ENCODE results near the gene SCGB1D2.
"Not testable (repeated sequence)": the region's sequence is repeated elsewhere in the genome, so short reads cannot be mapped to it uniquely, and the experiment has no call there.

SCGB1D2 gene

GRCh38 chr11:62242021-62242420 is at the start of gene SCGB1D2:
SCGB1D2 (plus strand) TSS chr11:62242239; CDS start chr11:62242308, 69 bp downstream.
- DNase-seq: peak; percentile 79

- no peak for DNase-seq
Measured at GRCh38 chr11:62193952-62194351, 48.1 kb upstream of the SCGB1D2 start.

- not testable (repeated sequence) for DNase-seq
Measured at GRCh38 chr11:62195010-62195409, 47.0 kb upstream of the SCGB1D2 start.

- DNase-seq: no peak
Measured at GRCh38 chr11:62195945-62196344, 46.1 kb upstream of the SCGB1D2 start.

- DNase-seq: not testable (repeated sequence)
Measured at GRCh38 chr11:62197400-62197799, 44.6 kb upstream of the SCGB1D2 start.

- DNase-seq: no peak
Measured at GRCh38 chr11:62201376-62201775, 40.7 kb upstream of the SCGB1D2 start.

GRCh38 chr11:62202910-62203309 is 39.1 kb upstream of the SCGB1D2 start:
- no peak for DNase-seq

GRCh38 chr11:62204430-62204829 is 37.6 kb upstream of the SCGB1D2 start:
- no peak for DNase-seq

GRCh38 chr11:62205441-62205840 is 36.6 kb upstream of the SCGB1D2 start:
- DNase-seq: no peak

GRCh38 chr11:62206276-62207066 is 35.6 kb upstream of the SCGB1D2 start:
- not testable (repeated sequence) for DNase-seq

- no peak for DNase-seq
Measured at GRCh38 chr11:62208785-62209144, 33.3 kb upstream of the SCGB1D2 start.

GRCh38 chr11:62217191-62217748 is 24.8 kb upstream of the SCGB1D2 start:
- DNase-seq: no peak

GRCh38 chr11:62221498-62221897 is 20.5 kb upstream of the SCGB1D2 start:
- no peak for DNase-seq

- no peak for DNase-seq
Measured at GRCh38 chr11:62223095-62223494, 18.9 kb upstream of the SCGB1D2 start.

- DNase-seq: no peak
Measured at GRCh38 chr11:62233730-62234129, 8.3 kb upstream of the SCGB1D2 start.

GRCh38 chr11:62236187-62236586 is 5.9 kb upstream of the SCGB1D2 start:
- DNase-seq: no peak

GRCh38 chr11:62237499-62237898 is 4.5 kb upstream of the SCGB1D2 start:
- DNase-seq: no peak

GRCh38 chr11:62238151-62238550 is 3.9 kb upstream of the SCGB1D2 start:
- DNase-seq: no peak

GRCh38 chr11:62241095-62241494 is 944 bp upstream of the SCGB1D2 start:
- peak; percentile 18 for DNase-seq

- no peak for DNase-seq
Measured at GRCh38 chr11:62245271-62245753, 3.3 kb downstream of the SCGB1D2 start.

- DNase-seq: no peak
Measured at GRCh38 chr11:62251698-62252097, 9.7 kb downstream of the SCGB1D2 start.

GRCh38 chr11:62253999-62254542 is 12.0 kb downstream of the SCGB1D2 start:
- no peak for DNase-seq

GRCh38 chr11:62256281-62256680 is 14.2 kb downstream of the SCGB1D2 start:
- no peak for DNase-seq

- DNase-seq: peak; percentile 13
Measured at GRCh38 chr11:62260261-62260953, 18.4 kb downstream of the SCGB1D2 start.

Measured in NCI-H1417 treated with DMSO at 0.1 percent for 48 hours (cell line).